Stimulated activated CD8-positive, alpha-beta memory T cell treated with anti-CD3 and anti-CD28 coated beads, Interleukin-2, amount 100 ng/mL, for 1 hour (primary cell): Measurements from ENCODE around the gene RANBP1.
A peak's percentile ranks its signal among the peaks of the same experiment; 100 is the strongest.

ENCODE experiments used
- DNase-seq, 2 donors: peaks; one replicate each; pipeline ENCODE4 v3.0.0-alpha.2; 2020; ENCODE audit warnings: low read depth in 2 of 2

RANBP1 gene

GRCh38 chr22:20107951-20108756 lies 7.8 kb upstream of the RANBP1 start:
- no peak for DNase-seq

- DNase-seq = no peak
Measured at GRCh38 chr22:20108757-20109230, 7.1 kb upstream of the RANBP1 start.

DNA sequence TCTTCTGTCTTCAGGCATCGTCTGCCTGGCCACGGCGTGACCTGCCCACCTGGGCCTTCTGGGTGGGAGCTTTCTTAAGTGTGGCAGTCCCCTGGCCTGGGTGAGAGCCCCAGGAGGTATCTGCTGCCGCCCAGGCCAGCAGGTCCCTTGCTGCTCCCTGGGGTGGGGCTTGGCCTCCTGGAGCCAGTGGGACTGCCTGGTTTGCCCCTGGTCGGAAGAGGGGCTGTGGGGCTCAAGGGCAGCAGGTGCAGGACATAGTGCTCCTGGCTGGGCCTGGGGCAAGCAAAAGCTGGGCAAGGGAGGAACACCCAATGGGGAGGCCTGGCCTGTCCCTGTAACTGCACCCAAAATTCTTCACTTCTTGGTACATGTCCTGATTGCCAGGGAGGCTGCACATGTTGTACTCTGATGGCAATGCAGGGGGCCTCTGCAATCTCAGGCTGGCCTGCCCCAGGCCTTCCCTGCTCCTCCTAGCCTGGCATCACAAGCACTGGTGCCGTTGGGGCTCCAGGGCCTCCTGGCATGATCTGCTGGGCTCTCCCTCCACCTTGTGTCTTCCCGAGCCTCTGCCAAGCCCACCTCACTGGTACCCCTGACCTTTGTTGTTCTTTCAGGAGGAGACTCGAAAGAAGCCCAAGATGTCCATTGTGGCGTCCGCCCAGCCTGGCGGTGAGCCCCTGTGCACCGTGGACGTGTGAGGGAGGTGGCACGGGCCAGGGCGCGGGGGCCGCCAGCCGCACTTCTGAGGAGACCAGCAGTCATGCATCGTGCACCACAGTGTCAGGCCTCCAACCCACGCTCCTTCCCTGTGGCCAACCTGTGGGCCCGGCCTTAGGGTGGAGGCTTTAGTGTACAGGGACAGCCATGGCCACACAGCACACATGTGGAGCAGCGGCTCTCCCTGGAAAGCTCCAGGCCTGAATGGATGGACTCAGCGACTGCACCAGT lies 6.2 kb upstream of the RANBP1 start:
- DNase-seq = no peak

- no peak for DNase-seq
Measured at GRCh38 chr22:20110359-20110985, 5.4 kb upstream of the RANBP1 start.

DNA sequence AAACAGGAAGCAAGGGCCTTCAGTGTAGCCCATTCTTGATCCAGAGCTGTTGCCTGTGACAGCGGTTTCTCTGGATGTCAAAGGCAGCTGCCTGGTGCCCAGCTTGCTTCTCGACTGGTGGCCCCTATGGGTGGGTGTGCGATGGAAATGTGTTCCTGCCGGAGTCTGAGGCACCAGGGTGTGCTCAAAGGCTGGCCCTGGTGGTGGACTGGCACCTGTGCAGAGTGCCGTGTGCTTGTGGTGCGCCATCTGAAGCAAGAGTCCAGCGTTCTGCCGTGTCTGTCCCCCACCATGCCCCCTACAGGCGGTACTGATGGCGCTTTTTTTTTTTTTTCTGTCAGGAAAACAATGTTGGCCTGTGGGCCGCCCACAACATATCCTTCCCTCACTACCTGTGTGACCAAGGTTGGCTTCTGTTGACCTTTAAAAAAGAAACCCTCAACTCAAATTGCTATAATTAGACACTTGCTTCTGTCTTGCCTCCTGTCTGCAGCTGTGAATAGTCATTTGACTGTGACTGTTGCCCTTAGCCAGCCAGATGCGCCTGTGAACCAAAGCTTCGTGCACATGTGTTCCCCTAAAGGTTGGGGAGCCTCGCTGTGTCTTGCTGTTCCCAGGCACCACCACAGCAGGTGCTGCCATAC lies 4.7 kb upstream of the RANBP1 start:
- DNase-seq = no peak

GRCh38 chr22:20111689-20112622 lies 3.9 kb upstream of the RANBP1 start:
- no peak for DNase-seq

DNA sequence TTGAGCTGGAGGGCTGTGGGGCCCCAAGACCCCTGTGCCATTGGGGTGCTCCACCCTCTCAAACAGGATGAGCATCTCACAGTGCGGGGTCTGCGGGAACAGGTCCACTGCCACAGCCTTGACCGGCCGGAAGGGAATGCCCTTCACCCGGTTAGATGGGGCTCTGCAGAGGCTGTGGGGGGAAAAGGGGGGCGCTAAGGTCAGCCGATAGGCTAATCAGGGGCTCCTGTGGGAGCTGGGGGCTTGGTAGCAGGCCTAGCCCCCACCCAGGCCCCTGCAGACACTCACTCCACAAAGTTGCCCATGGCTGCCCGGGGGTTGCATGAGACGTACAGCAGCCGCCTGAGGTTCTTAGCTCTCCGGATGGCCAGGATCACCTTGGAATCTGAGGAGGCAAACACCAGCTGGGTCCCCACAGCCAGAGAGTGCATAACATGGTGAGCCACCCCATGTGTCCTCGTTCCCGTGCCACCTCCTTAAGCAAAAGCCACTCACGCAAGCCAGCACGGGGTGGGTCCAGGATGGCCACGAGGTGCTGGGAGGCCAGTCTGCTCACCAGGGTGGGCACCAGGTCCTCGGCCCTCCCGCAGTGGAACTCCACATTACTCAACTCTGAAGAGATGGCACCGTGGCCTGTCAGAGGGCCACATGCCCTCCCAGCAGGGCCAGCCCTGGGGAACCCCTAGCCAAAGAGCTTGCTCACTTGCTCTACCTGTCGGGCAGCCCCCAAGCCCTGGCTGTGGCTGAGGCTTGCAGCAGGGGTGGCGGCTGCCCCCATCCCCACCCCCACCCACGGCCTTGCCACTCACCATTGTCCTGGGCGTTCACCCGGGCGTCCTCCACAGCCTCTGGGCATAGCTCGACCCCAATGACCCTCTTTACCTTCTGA lies 3.0 kb upstream of the RANBP1 start:
- DNase-seq = no peak

GRCh38 chr22:20113551-20114310 lies 2.2 kb upstream of the RANBP1 start:
- DNase-seq = no peak

- no peak for DNase-seq
Measured at GRCh38 chr22:20114506-20115475, 1.1 kb upstream of the RANBP1 start.

GRCh38 chr22:20116376-20116950 lies 559 bp downstream of the RANBP1 start:
- no peak for DNase-seq

DNA sequence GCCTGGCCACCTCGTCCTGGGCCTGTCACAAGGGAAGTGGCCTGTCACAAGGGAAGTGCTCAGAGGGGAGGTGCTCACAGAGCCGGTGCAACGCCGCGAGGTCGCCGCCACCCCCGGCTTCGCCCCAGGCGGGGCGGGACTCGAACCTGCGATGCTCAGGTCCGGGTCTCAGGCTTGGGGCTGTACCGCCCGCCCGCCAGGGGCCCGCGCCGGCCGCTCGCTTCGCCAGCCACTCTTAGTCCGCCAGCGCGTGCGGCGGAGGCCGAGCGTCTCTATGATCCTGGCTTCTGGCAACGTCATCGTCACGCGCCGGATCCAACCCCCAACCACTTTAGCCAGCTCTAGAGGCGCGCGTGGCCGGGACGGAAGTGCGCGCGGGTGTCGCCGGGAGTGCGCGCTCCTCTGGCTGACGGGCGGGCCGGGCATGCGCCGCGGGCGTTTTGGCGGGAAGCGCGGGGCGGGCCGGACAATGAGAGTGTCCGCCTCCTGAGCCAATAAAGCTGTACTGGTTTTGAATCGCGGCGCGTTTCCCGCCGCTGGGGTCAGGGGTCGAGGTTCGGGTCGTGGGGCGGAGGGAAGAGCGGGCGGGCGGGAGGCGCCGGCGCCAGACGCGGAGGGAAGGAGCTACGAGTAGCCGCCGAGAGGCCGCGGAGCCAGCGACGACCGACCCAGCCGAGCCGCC lies 1.2 kb downstream of the RANBP1 start, which contains the start of gene TRMT2A:
TRMT2A (minus strand) TSS at position 276 of the 682 bp plus-strand sequence. CDS start 320 bp downstream, outside the sequence.
- peak; percentile 93 to 94 for DNase-seq

GRCh38 chr22:20117633-20118299 lies 1.9 kb downstream of the RANBP1 start:
- DNase-seq = peak in 1 of 2 donors; percentile 41

- DNase-seq = no peak
Measured at GRCh38 chr22:20118300-20119020, 2.6 kb downstream of the RANBP1 start.

DNA sequence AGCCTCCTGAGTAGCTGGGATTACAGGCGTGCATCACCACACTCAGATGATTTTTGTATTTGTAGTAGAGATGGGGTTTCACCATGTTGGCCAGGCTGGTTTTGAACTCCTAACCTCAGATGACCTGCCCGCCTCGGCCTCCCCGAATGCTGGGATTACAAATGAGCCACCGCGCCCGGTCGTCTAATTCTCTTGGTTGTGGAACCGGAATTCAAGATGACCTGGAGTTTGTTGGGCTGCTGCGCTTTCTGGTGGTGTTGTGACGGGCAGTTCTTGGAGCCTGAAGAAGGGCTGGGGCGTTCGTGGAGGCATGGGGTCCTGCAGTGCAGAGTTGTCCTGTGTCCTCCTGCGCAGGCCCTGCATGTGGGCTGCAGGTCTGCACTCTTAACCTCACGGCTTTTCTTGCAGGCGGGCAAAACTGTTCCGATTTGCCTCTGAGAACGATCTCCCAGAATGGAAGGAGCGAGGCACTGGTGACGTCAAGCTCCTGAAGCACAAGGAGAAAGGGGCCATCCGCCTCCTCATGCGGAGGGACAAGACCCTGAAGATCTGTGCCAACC lies 6.0 kb downstream of the RANBP1 start:
- no peak for DNase-seq
